Measurements from ENCODE around the gene KLHL35.

Gene KLHL35

GRCh38 chr11:75402002-75402773 lies 30.8 kb downstream of the KLHL35 start:
- H3K4me3 ChIP-seq (replicated peaks in 1 of 2; ENCODE audit: low read depth in 2 of 2, low read length in 2 of 2), result peak overlapping the region; percentile 15 to 95
- TF ChIP-seq CTCF (IDR thresholded peaks at IDR 0.05; ENCODE audit: low read depth, low read length), result no peak
- no peak for DNase-seq (ENCODE audit: low read depth in 2 of 2)

- H3K4me3 ChIP-seq (replicated peaks in 1 of 2; ENCODE audit: low read depth in 2 of 2, low read length in 2 of 2), result peak overlapping the region; percentile 78 to 95
- peak in 1 of 2 donors; percentile 41 for DNase-seq (ENCODE audit: low read depth in 2 of 2)
- no peak for TF ChIP-seq CTCF (IDR thresholded peaks at IDR 0.05; ENCODE audit: low read depth, low read length)
These were observed 32.7 kb downstream of the KLHL35 start for GRCh38 chr11:75400146-75400865.

- peak; percentile 92 to 93 for DNase-seq (ENCODE audit: low read depth in 2 of 2)
- H3K4me3 ChIP-seq (replicated peaks in 1 of 2; ENCODE audit: low read depth in 2 of 2, low read length in 2 of 2), result peak within 1 kb of the TSS; percentile 78 to 95
- no peak for TF ChIP-seq CTCF (IDR thresholded peaks at IDR 0.05; ENCODE audit: low read depth, low read length)
These were observed 33.5 kb downstream of the KLHL35 start, which contains the start of gene RPS3 for GRCh38 chr11:75399344-75400145. Gene RPS3 (plus strand): TSS chr11:75399518. CDS start chr11:75399548, 30 bp downstream.

GRCh38 chr11:75398906-75399305 lies 34.1 kb downstream of the KLHL35 start:
- DNase-seq (ENCODE audit: low read depth in 2 of 2), result no peak
- H3K4me3 ChIP-seq (replicated peaks in 1 of 2; ENCODE audit: low read depth in 2 of 2, low read length in 2 of 2), result no peak overlapping the region
- no peak for TF ChIP-seq CTCF (IDR thresholded peaks at IDR 0.05; ENCODE audit: low read depth, low read length)

GRCh38 chr11:75394085-75394840 lies 38.7 kb downstream of the KLHL35 start:
- no peak for DNase-seq (ENCODE audit: low read depth in 2 of 2)
- no peak for TF ChIP-seq CTCF (IDR thresholded peaks at IDR 0.05; ENCODE audit: low read depth, low read length)

GRCh38 chr11:75389925-75390324 lies 43.1 kb downstream of the KLHL35 start:
- TF ChIP-seq CTCF (IDR thresholded peaks at IDR 0.05; ENCODE audit: low read depth, low read length), result no peak
- no peak for DNase-seq (ENCODE audit: low read depth in 2 of 2)
- H3K4me3 ChIP-seq (replicated peaks in 1 of 2; ENCODE audit: low read depth in 2 of 2, low read length in 2 of 2), result no peak overlapping the region

More at GRCh38 chr11:75394085-75394840, 38.7 kb downstream of the KLHL35 start:
- no peak overlapping the region for H3K4me3 ChIP-seq (replicated peaks in 1 of 2; ENCODE audit: low read depth in 2 of 2, low read length in 2 of 2)

All from cardiac fibroblast (primary cell).